ENCODE data around the gene IL26. TPM values are rescaled to one million over a fixed set of nuclear protein-coding genes. Genes with fewer than 3 reads are reported as not detected.
"Not testable (repeated sequence)": the region's sequence is repeated elsewhere in the genome, so short reads cannot be mapped to it uniquely, and the experiment has no call there.

IL26 gene
- total RNA-seq, 1 experiment from 2014 or later: not detected

DNA sequence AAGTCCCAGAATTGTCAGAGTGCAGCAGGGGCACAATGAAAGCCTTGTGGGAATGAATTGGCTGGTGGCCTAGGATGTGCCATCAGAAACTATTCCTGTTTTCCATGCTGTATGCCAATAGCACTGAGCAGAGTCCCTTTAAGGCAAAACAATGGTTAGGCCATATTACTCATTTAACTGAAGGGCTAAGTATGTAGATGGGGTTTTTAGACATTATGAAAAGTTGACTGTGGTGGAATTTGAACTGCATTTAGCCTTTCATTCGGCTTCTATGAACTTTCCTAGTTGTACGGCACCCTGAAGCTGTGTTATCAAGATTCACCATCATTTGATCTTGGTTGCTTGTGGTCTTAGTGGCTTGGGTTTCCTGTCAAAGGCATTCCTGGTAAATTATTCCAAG, 24.8 kb downstream of the IL26 start:
- DNase-seq (ENCODE audit: low read depth): peak; percentile 5

DNA sequence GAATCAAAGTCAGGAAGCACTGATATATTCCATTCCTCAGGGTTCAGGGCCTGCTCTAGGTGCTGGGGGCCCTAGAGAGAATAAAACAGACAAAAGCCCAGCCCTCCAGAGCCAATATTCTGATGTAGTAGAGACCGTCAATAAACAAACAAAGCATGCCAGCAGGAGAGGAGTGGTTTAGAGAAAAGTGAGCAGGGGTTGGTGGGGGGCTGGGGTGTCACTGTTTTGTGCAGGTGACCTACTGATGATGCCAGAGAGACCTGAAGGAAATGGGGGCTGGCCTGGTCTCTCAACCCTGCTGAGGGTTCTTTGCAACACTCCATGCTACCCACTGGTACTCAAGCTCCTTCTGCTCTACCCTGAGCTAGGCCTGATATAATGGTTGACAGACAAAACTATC, 26.5 kb downstream of the IL26 start:
- DNase-seq (ENCODE audit: low read depth): no peak

DNA sequence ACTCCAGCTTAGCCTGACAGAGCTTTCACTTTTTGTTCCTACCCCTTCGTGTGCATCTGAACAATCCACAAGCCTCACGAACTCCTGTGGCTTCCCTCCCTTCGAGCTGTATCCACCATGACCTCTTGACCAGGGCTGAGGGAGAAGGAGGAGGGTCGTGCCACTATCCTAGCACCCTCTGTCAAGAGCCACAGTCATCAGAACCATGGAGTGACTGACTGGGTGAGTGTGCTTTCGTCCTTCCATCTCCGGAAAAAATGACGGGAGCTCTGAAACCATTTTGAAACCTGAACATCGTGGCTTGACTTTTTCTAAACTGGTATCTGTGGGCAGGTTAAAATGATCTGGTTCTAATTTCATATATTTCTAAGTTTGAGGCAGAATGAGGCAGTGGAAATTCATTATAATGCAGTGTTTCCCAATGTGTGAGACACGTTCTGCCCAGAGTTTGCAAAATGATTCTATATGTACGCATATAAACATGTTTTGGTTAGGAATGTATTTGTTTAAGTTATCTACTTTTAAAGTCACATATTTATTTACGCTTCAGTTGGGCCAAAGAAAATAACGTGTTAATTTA, 27.0 kb downstream of the IL26 start:
- DNase-seq (ENCODE audit: low read depth): no peak

DNA sequence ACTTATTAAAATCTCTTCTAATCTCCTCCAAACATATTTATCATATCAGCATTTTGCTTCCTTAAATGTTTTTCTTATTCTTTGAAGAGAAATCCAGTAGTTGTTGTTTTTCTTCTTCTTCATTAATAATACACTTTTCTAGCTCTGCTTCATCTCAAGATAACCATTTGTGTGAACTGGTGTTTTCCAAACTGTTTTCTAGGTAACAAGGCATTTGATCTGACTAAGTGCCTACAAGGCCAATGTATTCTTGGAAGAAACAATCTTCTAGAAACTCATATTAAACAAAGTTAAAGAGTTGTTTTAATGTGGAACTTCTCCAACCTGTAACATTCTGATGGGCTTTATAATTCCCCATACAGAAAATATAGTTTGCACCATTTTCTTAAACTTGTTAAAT, 35.3 kb downstream of the IL26 start:
- no peak for DNase-seq (ENCODE audit: low read depth)

DNA sequence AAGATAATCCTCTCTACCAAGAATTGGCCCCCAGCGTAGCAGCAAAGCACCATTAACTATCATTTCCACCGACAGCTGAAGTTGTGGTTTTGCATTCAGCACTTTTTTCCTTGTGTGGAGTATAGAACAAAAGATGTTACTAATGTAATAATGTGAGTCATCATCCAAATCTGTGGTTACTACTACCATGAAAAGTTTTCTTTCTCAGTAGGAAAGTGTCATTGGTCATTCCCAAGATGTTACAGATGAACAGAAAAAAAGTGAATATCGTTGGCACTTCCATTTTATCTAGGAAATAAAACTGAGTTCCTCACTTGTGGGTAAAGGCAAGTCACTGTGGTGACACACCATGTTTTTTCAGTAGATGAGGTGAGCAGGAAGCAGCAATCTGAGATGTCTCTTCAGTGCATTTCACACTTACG, 35.8 kb downstream of the IL26 start:
- peak; percentile 94 for DNase-seq (ENCODE audit: low read depth)

DNA sequence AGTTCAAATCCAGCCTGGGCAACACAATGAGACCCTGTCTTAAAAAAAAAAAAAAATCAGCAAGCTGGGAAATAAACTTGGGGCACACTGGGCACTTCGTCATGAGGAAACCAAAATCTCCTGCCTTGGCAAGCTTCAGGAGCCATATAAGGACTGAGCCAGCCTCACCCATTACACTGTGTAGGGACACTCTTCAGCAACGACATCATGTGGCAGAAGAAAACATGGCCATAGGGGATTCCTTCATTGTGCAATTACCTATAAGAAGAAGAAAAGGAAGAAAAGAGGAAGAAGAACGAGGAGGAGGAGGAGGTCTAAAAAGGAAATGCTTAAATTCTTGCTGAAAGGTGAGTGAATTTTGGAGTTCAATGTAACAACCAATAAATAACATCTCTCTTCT, 40.0 kb downstream of the IL26 start:
- no peak for DNase-seq (ENCODE audit: low read depth)

DNA sequence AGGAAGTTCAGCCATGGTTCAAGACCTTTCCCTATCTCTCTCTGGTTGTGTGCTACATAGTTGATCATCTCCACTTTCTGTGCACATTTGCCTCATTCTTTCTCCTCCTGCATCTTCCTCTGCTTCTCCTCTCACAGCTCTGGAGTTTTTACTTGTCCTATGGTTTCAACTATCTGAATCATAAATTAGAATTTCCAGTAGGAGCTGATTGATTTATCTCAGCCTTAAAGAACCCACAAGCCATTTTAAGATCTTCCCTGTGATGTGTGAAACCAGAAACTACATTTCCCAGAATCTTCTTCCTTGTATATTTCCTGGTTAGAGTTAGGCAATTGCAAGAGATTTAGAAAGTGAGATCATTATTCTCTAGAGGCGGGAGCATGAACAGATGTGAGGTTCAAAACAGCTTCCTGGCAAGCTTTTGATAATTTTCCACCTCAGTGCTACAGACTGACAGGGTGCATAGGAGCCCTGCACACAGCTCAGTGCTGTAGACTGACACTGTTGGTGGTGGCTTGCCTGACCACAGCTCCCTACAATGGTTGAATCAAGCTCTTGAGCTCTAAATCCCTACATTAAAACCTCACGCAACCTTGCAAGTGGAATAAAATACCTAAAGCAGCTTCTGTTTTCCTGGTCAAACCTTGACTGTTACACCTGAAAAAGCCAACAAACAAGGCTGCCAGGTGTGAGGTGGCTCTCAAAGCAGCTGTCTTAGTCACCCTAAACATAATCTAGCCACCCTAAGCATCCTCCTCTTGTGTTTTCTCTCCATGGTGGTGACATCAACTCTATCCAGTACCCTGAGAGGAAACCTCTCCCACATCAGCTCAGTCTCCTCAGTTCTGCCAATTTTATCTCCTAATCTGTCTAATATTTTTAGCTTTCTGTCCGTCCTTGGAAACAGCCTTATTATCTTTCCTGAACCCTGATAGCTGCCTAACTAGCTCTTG, 44.5 kb downstream of the IL26 start:
- DNase-seq (ENCODE audit: low read depth): no peak

DNA sequence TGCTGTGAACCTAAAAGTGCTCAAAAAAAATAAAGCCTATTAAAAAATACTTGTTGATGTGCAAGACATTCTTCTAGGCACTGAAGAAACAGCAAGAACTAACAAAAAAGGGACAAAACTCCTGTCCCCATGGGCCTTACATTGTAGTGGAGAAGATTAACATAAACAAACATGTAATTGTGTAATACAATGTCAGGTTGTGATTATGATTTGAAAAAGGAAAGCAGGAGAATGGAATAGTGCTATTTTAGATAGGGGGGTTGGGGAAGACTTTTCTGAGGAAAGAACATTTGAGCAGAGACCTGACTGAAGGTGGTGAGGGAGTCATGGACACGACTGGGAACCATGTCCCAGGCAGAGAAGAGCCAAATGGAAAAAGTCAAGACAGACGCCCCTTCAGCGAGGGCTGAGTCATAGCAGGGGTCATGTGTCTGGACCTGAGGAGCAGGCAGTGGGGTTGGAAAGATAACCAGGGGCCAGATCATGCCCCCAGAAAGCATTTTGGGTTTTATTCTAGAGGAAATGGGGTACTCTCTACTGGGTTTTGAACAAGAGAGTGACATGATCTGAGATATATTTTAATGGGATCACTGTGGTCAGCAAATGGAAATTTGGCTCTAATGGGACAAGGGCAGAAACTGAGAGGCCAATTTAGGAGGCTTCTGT, 46.7 kb downstream of the IL26 start:
- DNase-seq (ENCODE audit: low read depth): peak; percentile 31

DNA sequence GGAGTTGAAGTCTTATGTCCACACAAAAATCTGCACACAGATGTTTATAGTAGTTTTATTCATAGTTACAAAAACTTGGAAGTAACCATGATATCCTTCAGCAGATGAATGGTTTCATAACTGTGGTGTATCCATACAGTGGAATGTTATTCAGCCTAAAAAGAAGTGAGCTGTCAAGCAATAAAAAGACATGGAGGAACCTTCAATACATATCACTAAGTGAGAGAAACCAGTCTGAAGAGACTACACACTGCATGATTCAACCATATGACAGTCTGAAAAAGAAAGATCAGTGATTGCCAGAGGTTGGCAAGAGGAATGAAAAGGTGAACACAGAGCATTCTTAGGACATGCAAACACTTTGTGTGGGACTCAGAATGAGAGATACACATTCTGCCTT, 47.4 kb downstream of the IL26 start:
- DNase-seq (ENCODE audit: low read depth): no peak

DNA sequence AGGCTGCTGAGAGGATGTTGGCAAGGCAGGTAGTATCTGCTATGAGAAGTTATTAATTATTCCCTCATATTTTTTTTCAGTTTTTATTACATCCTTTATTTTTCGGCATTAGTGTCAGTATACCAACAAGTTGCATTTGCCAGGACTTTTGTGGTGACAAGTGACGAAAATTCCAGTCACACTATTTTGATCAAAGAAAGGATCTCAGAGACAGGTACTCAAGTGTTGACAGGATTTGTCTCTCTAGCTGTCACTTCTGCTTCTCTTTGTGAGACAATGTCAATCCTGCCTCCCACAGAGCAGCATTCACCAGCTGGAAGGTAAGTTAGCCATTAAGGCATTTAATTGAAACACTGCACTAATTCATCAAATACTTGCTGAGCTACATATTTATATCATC, 48.0 kb downstream of the IL26 start:
- no peak for DNase-seq (ENCODE audit: low read depth)

DNA sequence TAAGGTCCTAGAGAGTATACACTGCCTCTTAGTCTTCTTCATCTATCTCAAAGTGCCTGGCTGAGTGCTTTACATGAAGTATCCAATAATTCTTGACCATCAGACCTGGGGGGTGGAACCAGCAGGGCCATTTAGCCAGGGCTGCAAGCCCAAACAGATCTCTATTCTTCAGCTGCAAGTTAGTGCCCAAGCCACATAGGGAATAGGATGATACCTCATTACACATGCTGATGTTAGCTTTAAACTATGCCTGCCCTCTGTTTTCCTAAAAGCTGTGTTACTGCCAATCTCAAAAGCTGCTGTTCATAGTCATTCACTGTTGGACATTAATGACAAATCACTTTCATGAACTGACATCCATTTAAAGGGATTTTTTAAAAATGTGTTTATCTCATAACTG, 49.4 kb downstream of the IL26 start:
- no peak for DNase-seq (ENCODE audit: low read depth)

DNA sequence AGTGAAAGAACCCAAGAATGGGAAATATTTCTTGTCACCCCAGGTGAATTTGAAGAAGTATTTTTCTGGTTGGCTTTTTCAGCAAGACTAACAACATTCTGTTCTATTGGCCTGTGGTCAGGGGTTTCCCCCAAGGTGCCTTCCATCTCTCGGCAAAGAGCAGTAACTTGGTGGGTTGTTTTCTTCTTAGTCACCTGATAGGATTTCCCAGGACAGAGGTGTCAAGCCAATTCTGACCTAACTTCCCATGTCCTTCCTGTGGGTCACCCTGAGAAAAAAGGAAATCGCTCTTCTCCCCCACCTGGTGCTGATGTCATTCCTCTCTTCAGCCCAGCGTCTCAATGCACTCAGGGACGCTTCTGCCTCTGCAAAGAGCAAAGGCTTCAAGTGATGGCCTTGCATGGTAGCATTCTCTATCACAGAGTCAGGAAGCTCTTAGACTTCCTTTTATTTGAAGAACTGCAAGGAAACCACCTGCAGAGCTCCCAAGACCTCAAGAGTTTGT, 50.0 kb downstream of the IL26 start:
- peak; percentile 44 for DNase-seq (ENCODE audit: low read depth)

DNA sequence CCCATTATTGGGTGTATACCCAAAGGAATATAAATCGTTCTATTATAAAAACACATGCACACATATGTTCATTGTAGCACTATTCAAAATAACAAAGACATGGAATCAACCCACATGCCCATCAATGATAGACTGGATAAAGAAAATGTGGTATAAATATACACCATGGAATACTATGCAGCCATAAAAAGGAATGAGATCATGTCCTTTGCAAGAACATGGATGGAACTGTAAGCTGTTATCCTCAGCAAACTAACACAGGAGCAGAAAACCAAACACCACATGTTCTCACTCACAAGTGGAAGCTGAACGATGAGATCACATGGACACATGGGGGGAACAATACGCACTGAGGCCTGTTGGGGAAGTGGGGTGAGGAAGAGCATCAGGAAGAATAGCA, 50.8 kb downstream of the IL26 start:
- not testable (repeated sequence) for DNase-seq (ENCODE audit: low read depth)

DNA sequence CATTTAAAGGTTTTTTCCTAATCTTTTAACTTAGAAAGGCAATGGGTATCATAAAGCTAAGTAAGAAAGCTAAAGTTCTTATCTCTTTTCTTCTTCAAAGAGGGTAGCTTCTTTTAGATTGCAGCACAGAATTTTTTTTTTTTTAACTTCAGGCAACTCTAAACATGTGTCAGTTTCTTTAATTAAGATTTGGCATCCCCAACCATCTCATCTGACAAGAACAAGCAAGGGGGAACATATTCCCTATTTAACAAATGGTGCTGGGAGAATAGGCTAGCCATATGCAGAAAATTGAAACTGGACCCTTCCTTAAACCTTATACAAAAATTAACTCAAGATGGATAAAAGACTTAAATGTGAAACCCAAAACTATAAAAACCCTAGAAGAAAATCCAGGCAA, 51.8 kb downstream of the IL26 start:
- no peak for DNase-seq (ENCODE audit: low read depth)

DNA sequence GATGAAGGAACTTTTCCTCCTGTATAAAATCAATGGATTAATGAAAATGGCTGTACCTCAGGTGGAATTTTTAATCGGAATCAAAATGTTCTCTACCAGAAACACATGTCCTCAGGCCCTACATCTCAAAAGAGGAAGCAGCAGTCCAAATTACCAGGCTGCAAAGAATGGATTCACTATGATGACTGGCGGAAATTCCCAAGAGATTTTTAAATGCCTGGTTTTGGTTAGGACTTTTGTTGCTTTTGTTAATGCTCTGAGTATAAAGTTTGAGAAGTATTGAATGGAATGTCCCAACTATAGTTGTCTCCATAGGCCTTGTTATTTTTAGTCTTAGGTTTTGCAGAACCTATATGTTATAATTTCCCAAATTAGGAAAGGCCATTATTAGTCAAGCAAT, 54.9 kb downstream of the IL26 start:
- no peak for DNase-seq (ENCODE audit: low read depth)

DNA sequence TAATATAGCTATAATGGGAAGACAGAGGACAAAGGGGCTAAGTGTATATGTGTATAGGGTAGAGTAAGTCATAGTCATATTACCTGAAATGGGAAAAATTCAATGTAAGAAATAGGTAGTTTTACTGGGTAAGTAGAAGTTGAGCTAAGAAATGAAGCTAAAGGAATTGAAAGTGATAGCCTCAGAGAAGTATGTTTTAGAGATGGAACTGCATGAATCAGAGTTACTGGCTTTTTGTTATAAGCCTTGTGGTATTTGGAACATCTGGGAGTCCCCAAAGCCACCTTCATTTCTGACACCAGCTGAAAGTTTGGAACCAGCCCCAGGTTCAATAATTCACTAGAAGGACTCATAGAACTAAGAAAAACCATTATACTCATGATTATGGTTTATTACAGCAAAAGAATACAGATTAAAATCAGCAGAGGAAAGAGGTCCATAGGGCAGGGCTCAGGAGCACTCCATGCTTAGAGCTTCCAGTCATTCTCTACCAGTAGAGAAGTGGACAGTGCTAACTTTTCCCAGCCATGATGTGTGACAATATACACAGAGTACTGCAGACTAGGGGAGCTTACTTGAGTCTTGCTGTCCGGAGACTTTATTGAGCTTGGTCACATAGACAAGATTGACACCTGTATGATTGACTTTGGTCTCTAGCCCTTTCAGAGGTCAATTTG, 56.3 kb downstream of the IL26 start:
- no peak for DNase-seq (ENCODE audit: low read depth)

DNA sequence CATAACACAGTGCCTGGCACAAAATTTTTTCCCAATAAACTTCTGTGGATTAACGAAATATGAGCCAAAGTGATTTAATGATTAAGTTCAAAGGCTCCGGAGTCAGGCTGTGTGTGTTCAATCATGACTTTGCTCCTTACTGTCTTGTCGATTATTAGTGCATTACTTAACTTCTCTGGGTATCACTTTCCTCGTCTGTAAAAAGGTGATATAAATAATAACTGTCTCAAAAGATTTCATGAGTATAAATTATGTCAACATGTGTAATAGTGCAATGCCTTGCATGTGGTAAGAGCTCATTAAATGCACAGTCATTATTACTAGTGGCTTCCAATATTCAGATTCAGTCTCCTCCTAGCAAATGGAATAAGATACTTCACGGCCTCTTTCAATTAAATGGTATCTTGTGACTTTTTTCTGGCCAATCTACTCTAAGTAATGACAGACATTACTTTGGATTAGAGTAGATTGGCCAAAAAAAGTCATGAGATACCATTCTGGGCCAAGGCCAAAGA, 59.2 kb downstream of the IL26 start:
- DNase-seq (ENCODE audit: low read depth): no peak

DNA sequence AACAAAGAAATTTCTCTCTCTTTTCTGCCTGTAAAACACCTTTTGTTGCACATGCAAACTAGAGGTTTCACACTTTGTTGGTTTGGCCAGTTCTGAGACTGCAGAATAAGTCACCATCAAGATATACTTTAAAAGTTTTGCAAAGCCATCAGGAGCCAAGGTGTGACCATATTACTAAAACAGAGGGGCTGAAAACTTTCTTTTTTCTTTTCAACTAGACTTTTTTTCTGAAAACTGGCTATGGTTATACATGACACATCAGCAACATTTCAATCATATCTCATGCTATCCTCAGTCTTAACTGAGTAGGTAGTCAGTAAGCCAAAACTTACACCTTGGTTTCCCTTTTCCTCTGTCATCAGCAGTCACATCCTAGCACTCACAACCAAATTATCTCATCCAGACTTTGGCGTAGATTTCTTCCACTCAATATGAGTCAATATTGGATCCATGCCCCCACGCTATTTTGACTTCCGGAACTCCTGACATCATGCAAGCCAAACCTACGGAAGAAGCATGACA, 62.0 kb downstream of the IL26 start:
- DNase-seq (ENCODE audit: low read depth): peak; percentile 46

DNA sequence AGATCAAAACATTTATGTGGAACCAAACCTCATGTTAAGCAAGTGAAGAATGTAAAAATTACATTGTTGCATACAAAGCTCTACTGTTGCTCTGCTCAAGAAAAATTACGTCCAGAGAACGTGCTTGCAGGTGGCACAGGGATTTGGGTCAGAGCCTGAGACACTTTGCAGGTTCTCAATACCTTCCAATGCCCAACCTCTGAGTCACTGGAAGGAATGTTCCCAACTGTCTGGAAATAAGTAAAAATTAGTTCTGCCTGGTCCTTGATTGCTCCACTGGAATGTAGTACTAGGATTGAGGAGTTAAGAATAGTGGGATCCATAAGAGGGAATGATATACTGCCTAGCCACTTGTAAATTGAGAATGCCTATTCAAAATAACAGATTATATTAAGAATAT, 63.2 kb downstream of the IL26 start:
- no peak for DNase-seq (ENCODE audit: low read depth)

DNA sequence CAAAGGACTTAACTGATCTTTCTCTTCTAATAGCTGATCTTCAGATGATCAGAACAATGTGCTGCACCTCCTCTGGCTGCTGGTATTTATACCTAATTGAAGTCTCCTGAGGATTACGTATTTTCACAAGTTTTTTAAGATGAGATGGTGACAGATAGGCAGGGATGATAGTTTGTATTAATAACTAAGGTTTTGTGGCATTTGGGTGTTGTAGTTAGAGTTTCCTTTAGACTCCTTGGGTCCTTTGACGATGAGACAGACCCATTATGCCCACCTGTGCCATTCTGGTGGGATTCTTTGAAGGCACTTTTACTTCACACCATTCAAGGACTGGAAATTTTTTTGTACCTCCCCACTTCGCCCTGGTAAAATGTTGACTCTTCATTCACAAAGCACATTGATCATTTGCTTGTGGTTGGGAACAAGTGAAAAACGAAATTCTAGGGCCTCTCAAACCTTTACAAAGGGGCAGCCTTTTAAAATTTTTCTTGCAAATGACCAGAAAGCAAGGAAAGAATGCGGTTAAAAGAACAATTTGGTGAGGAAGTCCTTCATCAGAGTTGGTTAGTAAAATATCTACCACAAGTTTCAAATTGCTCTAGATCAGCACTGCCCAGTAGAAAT, 65.8 kb downstream of the IL26 start, which contains the start of gene IFNG:
TSS of gene IFNG (minus strand) at position 60 of the 624 bp plus-strand sequence. CDS start 125 bp downstream, outside the sequence.
- no peak for DNase-seq (ENCODE audit: low read depth)

DNA sequence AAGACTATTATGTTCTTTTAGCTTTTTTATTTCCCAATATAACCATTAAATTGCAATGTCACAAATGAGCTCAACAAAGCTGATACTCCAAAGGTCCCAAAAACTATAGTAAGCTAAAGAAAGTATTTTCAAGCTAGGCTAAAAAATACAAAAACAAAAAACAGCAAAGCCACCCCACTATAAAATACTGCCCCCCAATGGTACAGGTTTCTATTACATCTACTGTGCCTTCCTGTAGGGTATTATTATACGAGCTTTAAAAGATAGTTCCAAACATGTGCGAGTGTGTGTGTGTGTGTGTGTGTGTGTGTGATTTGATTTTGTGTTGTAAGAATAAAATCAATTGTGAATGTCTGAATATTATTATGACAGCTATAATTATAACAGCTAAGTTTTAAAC, 67.2 kb downstream of the IL26 start:
- DNase-seq (ENCODE audit: low read depth): no peak

Data from HT1080 (cell line).